CD4-positive, alpha-beta T cell treated with Interferon gamma for 1 hour (primary cell): ENCODE data around the gene IDH1.
"Not testable (repeated sequence)": the region's sequence is repeated elsewhere in the genome, so short reads cannot be mapped to it uniquely, and the experiment has no call there.

Experiments
- DNase-seq: peaks from one replicate; pipeline ENCODE4 v3.0.0-alpha.2; 2020

Gene IDH1

GRCh38 chr2:208256192-208256782, 1.4 kb upstream of the IDH1 start:
- no peak for DNase-seq

DNA sequence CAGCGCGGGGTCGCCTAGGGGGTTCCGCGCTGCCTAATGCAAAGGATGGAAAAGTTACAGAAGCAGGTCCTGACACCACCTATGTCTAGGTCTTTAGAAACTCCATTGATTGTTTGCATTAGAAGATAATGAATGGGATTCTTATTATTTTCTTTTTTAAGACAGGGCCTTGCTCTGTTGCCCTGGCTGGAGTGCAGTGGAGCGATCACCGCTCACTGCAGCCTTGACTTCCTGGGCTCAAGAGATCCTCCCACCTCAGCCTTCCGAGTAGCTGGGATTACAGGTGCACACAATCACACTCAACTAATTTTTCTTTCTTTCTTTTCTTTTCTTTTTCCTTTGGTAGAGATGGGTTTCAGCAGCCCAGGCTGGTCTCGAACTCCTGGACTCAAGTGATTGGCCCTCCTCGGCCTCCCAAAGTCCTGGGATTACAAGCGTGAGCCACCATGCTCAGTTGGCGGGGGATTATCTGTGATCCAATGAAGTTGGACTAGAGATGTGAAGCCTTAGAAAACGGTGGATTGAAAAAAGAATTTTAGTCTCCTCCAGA, 761 bp upstream of the IDH1 start:
- DNase-seq, result no peak

- DNase-seq, result peak; percentile 80
Measured at GRCh38 chr2:208254118-208254870, 577 bp downstream of the IDH1 start.

DNA sequence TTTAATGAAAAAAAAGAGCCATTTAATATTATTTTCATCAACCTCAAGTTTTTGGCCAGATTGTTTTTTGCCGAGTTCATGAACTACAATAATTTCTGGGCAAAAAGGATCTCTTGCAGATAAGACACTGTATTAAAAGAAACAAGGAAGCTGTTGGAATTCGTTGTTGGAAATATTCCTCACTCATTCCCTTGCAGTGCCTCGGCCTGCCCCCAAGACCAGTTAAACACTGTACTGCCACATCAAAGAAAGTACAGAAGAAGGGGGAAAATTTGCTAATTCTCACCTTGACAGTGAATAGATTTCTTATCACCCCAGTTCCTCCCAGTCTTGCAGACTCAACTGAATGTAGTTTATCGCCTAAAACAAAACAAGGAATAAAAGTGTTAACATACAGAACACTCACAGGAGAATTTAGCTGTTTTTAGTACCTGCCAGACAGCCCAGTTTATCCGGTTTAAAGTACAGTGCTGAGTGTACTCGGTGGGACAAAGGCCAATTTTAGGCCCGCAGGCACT, 1.2 kb downstream of the IDH1 start:
- no peak for DNase-seq

DNA sequence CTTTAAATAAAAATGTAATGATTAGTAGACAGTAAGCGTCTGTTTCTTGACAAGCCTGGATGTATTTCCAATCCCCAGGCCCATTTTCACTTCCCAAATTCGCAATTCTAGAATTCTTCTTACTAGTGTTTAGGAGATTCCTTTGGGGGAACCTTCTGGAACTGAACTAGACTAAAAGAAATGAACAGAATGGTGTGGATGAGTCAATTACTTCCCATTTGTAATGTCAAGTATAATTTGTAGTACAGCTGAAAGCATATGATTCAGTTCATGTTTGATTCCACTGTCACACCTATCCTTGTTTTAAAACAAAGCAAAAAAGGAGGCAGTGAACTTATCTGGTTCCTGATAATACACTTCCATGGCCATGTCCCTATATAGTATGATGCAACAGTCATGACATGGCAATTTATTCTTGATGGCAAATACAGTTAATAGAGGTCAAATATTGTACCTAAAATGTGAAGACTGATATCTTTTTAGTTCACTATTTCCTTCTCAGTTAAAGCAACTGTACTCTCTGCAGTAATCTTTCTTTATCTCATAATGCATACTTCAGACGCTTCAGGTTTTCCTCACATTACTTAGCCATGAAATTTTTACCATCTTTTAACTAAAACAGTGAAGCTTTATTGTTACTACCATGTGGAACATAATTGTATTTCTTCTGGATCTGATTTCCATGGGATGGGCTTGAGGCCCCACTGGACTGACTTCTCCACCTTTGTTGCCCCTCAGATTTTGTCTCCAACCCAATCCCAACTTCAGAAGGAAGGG, 2.0 kb downstream of the IDH1 start:
- no peak for DNase-seq

DNA sequence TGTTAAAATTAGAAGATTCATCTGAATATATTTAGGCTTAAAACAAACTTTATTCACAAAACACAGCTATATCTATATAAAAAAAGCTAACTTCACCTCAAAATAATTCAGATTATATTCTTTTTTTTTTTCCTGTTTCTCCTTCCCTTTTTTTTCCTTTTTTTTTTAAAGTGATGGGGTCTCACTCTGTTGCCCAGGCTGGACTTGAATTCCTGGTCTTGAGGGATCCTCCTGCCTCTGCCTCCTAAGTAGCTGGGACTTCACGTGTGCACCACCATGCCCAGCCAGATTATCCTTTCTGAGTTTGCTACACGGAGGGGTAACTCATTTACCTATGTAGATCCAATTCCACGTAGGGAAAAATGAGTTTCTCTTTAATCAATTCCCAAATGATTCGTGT, 3.8 kb downstream of the IDH1 start:
- no peak for DNase-seq

DNA sequence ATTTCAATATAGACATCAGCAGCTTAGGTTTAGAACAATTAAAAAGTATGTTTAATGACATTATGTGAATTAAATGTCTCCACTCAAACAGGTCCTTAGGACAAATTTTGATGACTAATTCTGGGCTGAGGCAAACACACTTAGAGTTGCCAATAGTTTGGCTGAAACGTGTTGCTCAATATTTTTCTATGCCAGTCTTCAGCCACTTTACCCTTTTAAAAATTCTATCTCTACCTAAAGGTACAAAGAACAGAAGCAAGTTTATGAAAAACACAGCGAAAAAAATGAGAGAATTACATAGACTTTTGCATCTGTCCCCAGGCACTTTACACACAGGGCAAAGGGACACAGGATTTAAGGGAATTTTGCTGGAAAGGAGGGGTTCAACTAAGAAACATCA, 4.5 kb downstream of the IDH1 start:
- DNase-seq, result no peak

GRCh38 chr2:208249296-208249695, 5.6 kb downstream of the IDH1 start:
- no peak for DNase-seq

- DNase-seq, result no peak
Measured at GRCh38 chr2:208248601-208249000, 6.3 kb downstream of the IDH1 start.

- no peak for DNase-seq
Measured at GRCh38 chr2:208245746-208246145, 9.1 kb downstream of the IDH1 start.

DNA sequence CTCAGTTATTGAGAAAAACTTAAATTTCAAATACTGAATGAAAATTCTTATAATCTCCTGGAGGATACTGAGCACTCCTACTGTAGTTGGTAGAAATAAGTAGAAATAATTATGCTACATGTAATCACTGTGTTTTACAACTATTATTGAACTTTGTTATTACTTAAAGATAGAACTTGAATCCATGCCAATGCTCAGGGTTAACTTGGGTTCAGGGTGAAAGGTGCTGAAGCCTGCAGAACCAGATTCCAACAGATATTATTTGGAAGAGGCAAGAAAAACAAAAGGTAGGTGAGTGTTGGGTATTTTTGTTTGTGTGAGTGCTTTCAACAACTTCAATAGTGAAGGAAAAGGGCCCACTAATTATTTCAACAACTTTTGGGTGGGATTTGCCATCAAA, 10.4 kb downstream of the IDH1 start:
- no peak for DNase-seq

- DNase-seq, result no peak
Measured at GRCh38 chr2:208240619-208241209, 14.2 kb downstream of the IDH1 start.

DNA sequence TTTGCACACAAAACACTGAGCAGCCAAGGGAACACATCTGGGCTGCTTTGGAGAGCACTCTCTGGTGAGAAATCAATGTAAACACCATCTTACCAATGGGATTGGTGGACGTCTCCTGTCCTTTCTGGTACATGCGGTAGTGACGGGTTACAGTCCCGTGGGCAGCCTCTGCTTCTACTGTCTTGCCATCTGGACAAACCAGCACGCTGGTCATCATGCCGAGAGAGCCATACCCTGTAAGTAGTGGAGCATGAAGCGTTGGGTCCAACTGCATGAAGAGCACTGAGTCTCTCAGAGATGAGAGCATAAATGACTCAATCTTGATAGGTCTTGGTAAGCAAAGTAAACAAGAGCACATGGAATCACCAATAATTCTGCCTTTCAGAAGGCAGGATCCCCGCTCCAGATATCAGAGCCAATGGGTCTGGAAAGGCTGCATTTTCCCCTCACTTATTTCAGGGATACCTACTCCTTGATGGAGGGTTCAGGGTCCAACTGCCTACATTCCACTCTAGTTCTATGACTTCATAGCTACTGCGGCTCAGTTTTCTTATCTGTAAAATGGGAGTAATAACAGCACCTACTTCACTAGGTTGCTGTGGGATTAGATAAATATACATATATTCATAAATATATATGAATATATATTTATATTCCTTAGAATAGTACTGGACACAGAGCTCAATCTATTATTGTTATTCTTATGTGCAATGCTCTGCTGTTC, 14.9 kb downstream of the IDH1 start:
- no peak for DNase-seq

- DNase-seq, result no peak
Measured at GRCh38 chr2:208235860-208236259, 19.0 kb downstream of the IDH1 start.

- DNase-seq, result no peak
Measured at GRCh38 chr2:208234786-208235185, 20.1 kb downstream of the IDH1 start.

GRCh38 chr2:208228476-208228875, 26.4 kb downstream of the IDH1 start:
- no peak for DNase-seq

DNA sequence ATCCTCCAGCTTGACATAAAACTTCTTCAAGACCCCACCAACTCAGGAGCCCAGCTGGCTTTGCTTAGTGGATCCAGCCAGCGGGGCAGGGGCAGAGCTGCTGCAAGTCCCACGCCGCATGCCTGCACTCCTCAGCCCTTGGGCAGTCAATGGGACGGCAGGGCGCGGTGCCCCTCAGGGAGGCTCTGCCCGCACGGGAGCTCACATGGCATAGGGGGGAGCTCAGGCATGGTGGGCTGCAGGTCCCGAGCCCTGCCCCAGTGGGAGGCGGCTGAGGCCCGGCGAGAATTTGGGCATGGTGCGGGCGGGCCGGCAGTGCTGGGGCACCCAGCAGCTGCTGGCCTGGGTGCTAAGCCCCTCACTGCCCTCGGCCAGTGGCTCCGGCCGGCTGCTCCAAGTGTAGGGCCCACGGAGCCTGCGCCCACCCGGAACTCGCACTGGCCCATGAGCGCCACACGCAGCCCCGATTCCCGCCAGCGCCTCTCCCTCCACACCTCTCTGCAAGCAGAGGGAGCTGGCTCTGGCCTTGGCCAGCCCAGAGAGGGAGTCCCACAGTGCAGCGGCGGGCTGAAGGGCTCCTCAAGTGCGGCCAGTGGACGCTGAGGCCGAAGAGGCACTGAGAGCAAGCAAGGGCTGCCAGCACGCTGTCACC, 27.2 kb downstream of the IDH1 start:
- no peak for DNase-seq

- no peak for DNase-seq
Measured at GRCh38 chr2:208224802-208225201, 30.1 kb downstream of the IDH1 start.

GRCh38 chr2:208222351-208222750, 32.5 kb downstream of the IDH1 start:
- DNase-seq, result no peak

DNA sequence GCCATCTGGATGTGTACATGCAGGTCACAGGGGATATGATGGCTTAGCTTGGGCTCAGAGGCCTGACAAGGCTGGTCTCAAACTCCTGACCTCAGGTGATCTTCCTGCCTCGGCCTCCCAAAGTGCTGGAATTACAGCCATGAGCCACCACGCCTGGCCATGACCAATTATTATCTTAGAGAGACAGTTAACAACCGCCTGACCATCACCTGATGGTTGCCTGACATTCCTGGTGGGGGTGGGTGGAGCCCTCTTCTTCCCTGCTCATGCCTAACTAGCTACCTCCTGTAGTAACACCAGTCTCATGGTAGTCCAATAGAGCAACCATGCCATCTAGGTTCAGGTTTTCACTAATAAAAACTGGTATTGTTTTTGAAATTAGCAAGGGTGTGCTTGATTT, 33.0 kb downstream of the IDH1 start:
- DNase-seq, result not testable (repeated sequence)

DNA sequence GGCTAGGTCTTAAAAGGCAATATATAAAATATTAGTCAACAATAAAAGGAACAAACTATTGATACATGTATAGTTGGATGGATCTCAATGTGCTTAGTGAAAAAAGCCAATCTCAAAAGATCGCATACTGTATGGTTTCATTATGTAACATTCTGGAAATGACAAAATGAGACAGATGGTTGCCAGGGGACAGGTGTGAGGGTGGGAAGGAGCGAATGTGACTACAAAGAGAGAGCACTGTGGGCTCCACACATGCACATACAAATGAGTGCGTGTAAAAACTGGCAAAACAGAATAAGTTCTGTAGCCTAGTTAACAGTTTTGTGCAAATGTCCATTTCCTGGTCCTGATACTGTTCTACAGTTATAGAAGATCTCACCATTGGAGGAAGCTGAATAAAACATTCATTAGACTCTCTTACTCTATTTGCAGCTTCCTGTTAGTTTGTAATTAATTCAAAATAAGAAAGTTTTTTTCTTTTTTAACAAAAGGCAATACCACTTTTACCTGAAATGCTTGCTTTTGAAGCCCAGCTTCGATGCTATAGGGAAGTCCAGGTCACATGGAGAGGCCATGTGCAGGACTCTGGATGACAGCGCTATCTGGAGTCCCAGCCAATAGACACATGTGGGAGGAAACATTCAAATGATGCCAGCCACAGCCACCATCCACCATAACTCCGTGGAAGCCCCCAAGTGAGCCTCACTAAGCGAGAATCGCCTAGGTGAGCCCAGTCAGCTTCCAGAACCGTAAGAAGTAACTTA, 44.0 kb downstream of the IDH1 start:
- no peak for DNase-seq
